Measurements from ENCODE around the gene TYR.

DNA sequence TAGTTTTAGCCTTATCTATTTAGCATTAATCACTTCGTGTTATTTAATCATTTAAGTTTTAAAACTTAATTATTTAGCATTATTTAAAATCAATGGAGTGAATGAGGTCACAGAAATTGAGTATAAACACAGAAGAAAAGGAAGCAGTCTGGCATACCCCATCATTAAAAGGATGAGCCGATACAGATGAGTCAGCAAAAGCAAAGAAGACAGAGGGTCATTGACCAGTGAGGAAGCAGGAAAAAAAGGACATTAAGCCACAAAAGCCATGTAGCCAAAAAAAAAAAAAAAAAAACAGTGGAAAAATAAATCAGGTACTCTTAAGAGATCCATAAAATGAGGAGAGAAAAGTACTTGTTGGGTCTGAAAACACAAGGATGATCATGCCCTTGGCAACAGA is 71.5 kb downstream of the TYR start:
- TF ChIP-seq EZH2phosphoT487 (IDR thresholded peaks at IDR 0.05; ENCODE audit: insufficient read depth, low read depth) (no peak), EZH2 (IDR thresholded peaks at IDR 0.05; ENCODE audit: insufficient read depth, poor library complexity, severe bottlenecking) (no peak)
